Endothelial cell of umbilical vein (primary cell): Measurements from ENCODE around the gene PLSCR1.

Source experiments
- CTCF ChIP-seq, 2 donors: IDR thresholded peaks; 1 replicate in 1 of 2; 2 replicates in 1 of 2; pipeline ENCODE4 v1.5.1; 2011; ENCODE audit warnings: low read length in 2 of 2, mild to moderate bottlenecking in 2 of 2, moderate library complexity in 2 of 2, control low read depth in 1 of 2, inconsistent platforms in 1 of 2, low read depth in 1 of 2; ENCODE audit not compliant: insufficient read depth in 1 of 2; ENCODE audit errors: extremely low read depth in 1 of 2
- EZH2 ChIP-seq: IDR thresholded peaks from 2 replicates; pipeline ENCODE4 v1.6.1; 2012; ENCODE audit warnings: borderline replicate concordance, low read depth, mild to moderate bottlenecking, moderate library complexity, low read length, inconsistent platforms; ENCODE audit not compliant: severe bottlenecking
- GATA2 ChIP-seq: IDR thresholded peaks from 2 replicates; pipeline ENCODE4 v1.7.0; 2011; ENCODE audit warnings: low read depth, mild to moderate bottlenecking, moderate library complexity, mixed read lengths, low read length; ENCODE audit not compliant: insufficient read length, insufficient read depth
- MAX ChIP-seq: IDR thresholded peaks from 2 replicates; pipeline ENCODE4 v1.6.1; 2011; ENCODE audit not compliant: insufficient read depth, insufficient read length
- POLR2A ChIP-seq: IDR thresholded peaks from 2 replicates; pipeline ENCODE4 v1.6.1; 2012; ENCODE audit warnings: low read depth, mild to moderate bottlenecking, control low read depth, low read length

- TF ChIP-seq EZH2: no peak
- TF ChIP-seq POLR2A: no peak
- no peak for TF ChIP-seq CTCF (IDR thresholded peaks at IDR 0.05; ENCODE audit: extremely low read depth in 1 of 2, insufficient read depth in 1 of 2, low read depth in 1 of 2, low read length in 2 of 2)
- TF ChIP-seq GATA2: no peak
- no peak for TF ChIP-seq MAX
These were observed 29.8 kb upstream of the PLSCR1 start for GRCh38 chr3:146574173-146574572.
